HuH-7.5 (cell line): ENCODE measurements around the gene STARD10.
"Not testable (repeated sequence)": the region's sequence is repeated elsewhere in the genome, so short reads cannot be mapped to it uniquely, and the experiment has no call there.

Experiments used
- DNase-seq: peaks from one replicate; pipeline ENCODE4 v3.0.0; 2011; ENCODE audit warnings: low spot score

Gene STARD10

DNA sequence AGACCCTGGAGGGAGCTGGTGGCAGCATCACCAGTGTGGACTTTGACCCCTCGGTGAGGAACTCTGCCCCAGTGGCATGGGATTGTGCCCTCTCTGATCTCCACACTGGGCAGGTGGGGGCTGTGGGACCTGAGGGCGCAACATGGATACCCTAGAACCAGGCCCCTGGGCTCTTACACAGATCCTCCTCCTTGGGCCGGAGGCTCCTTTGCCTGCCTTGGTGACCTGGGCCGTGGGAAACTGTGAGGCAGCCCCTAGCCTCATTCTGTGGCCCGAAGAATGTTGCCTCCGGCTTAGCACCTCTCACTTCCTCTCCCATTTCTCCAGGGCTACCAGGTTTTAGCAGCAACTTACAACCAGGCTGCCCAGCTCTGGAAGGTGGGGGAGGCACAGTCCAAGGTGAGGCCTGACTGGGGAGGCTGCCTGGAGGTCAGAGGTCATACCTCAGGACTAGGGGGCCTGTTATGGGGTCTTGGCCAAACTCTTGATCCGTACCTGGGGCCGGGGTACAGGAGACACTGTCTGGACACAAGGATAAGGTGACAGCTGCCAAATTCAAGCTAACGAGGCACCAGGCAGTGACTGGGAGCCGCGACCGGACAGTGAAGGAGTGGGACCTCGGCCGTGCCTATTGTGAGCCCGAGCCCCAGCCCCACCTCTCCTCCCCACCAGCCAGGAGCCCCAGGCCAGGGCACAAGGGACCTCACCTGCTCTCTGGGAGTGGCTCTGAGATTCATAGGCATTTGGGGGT, 32.5 kb upstream of the STARD10 start:
- no peak for DNase-seq

DNA sequence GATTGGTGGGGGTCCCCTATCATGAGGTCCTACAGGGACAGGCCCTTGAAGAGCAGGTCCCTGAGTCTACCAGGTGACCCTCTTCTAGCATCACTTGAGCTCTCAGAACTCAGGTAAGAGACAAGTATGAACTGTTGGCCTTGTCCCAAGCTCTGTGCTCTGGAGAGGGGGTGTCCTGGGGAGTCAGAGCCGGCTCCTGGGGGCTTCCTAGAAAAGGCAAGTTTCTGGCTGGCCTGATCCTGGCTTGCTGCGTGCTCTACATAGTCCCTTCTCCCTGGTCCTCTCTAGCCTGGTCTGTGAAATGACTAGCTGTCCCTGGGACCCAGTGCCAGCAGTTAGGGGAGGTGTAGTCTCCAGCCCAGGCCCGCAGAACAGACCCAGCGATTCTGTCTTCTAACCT, 31.8 kb upstream of the STARD10 start:
- DNase-seq: no peak

DNA sequence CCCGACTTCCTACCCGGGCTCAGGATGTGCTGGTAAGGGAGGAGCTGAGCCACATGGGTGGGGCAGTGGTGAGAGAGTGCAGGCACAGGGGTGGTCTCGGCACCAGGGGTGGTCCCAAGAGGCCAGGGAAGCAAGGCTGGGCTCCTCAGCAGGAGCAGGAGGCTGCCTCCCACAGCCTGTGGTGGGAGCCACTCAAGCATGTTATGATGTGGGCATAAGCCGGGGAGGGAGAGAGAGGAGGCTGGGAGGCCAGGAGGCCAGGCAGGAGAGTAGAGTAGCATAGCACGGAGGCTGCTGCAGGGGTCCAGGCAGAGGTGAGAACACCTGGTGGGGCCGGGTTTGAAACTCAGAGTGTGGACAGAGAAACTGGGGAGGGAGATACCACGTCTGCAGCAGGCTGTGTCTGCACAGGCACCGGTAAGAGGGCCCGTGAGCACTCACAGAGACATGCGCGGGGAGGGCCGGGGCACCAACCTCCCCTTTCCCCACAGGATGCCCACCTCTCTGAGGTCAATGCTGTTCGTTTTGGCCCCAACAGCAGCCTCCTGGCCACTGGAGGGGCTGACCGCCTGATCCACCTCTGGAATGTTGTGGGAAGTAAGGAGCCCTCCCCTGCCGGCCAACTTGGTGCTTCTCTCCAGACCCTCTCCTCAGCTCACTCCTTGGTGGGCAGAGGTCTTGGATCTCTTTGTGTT, 31.1 kb upstream of the STARD10 start:
- no peak for DNase-seq

DNA sequence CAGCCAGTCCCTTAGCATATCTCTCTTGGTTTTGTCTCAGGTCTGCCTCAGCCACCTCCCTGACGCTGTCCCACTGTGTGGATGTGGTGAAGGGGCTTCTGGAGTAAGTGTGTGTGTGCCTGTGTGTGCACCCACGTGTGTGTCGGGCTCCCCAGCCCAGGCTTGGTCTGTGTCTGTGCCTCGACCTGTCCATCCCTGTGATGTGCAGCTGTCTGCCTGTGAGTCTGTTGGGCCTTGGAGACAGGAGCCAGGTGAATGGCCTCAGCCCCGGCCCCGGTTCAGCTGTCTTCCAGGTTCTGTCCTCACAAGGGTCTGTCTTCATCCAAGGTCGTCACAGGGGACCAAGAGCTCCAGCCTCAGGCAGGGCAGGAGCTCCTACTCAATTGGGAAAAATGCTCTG, 30.2 kb upstream of the STARD10 start:
- no peak for DNase-seq

DNA sequence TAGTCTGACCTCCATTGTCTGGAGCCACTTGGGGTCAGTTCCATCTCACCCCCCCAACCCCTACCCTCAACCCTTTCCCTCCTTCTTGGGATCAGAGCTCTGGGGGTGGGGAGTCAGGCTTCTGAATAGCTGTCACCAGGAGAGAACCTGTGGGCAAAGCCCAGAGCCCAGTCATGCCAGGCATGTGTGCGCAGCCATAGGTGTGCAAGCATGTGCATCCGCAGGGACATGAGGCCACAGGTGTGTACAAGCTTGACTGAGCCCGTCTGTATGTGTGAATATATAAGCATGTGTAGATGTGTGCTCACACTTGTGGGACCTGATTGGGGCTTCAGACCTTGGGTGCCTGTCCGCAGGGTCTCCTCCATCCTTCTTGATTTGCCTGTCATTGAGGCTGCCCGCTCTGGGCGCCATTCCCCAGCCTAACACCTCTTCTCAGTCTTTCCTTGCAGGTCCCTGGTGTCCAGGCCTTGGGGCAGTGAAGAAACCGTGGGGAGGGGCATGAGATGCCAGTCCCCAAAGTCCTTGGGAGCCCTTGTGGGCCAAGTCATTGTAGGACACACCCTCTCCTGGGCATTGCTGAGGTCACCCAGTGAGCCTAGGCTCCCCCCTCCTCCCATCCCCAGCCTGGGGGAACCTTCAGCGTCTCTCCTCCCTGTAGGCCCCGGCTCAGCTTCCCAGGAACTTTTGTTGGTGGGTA, 29.4 kb upstream of the STARD10 start:
- no peak for DNase-seq

DNA sequence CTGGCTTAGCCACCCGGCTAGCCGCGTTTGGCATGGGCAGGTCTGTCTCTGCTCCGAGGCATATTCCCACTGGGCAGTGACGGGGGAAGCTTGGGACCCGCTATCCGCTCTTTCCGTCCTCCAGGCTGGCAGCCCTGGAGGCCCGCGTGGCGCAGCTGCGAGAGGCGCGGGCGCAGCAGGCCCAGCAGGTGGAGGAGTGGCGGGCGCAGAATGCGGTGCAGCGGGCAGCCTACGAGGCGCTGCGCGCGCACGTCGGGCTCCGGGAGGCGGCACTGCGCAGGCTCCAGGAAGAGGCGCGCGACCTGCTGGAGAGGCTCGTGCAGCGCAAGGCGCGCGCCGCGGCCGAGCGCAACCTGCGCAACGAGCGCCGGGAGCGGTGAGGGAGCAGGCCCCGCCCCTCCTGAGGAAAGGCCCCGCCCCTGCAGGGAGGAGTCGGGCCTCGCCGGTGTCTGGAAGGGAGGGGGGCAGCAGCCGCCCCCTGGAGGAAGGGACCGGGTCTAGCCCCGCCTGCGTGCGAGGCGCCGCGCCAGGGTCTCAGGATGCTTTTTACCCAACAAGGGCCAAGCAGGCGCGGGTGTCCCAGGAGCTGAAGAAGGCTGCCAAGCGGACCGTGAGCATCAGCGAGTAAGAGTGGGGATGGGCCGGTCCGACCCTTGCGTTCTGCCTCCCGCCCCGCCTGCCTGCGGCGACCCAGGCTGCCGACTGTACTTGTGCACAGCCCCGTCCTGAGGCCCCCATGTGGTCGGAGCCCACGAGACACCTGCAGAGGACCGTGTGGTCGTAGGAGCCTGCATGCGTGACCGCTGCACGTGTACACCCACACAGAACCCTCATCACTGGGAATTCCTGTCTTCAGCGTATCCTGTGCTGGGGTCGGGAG, 28.3 kb upstream of the STARD10 start:
- no peak for DNase-seq

DNA sequence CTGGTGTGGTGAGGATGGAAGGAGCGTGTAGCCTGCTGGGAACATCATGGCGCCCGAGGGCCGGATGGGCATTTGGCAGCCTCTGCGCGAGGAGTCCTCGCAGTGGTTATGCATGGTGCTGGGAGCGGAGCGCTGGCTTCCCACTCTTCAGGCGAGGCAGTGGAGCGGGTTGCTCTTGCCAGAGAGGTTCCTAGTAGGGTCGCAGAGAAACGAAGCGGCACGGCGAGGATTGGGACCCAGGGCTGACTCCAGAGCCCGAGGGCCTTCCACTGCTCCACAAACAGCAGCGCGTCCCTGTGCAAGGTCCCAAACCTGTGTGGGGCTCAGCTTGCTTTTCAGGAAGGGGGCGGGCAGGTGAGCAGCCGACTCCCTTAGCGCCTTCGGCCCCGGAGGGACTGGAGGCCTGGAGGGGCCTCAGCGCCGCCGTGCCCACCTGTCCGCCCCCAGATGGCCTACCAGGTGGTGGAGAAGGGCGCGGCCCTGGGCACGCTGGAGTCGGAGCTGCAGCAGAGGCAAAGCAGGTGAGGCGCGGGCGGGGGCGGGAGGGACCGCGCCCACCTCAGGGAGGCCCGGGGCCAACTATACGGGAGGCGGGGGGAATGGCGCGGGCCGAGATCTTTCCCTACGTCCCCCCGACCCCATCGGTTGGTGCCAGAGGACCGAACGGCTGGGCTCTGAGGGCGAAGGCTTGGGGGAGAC, 27.5 kb upstream of the STARD10 start:
- DNase-seq: no peak

DNA sequence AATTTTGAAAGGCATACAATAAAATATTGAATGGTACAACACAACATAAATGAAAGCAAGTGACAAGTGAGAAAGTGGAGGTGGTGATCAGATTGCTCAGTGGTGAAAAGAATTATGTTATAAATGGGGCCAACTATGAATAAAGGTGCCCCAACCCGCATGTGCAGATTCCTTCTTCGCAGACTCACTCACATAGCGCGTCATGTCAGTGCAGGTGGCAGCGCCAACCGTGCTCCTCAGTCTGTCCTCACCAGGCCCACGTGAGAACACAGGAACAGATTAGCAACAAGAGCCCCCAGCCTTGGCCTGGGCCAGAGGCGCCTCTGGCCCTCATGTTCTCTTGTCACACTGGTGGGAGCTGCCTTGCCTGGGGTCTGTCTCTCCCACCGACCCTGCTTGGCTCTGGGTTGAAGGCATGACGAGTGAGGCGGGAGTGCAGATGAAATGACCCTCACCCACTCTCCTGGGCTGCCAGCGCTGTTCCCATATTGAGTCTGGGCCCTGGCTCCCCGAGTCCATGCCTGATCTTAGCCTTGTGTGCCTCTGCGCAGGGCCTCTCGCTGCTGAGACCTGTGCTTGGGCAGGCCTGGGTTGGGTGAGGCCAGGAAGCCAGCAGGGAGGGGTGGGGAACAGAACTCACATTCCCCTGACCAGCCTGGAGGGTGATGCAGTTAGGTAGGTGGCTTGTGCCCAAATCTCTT, 26.7 kb upstream of the STARD10 start:
- no peak for DNase-seq

DNA sequence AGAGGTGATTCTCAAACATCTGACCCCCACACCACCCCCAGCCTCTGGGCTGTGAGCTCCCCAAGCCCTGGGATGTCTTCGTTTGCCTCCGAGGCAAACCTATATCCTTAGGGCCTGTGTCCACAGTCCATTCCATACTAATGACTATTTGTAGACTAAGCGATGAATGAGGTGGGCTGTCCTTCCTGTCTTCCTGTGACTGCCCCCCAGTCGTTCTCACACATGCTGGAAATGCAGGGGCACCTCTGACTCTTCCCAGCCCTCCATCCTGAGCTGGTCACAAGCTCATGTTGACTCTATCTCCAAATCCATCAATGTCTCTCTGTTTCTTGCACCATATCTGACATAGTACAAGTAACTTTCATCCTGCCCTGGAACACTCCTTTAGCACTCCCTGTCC, 25.1 kb upstream of the STARD10 start:
- DNase-seq: no peak

DNA sequence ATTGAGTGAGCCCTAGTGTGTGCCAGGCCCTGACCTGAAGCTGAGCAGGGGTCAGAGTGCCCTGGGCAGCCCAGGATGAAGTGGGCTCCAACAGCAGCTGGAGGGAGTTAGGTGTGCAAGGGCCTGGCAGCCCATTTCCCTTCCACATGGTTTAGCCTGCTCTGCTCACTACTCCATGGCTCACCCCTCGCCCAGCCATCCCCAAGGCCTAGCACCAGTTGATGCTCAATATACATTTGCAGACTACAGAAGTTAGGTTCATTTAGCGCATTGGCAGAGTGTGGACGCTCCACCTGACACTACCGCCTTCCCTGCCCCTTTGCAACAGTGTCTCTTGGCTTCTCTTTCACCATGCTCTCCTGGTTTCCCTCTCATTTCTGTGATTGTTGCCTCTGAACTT, 24.1 kb upstream of the STARD10 start:
- no peak for DNase-seq

DNA sequence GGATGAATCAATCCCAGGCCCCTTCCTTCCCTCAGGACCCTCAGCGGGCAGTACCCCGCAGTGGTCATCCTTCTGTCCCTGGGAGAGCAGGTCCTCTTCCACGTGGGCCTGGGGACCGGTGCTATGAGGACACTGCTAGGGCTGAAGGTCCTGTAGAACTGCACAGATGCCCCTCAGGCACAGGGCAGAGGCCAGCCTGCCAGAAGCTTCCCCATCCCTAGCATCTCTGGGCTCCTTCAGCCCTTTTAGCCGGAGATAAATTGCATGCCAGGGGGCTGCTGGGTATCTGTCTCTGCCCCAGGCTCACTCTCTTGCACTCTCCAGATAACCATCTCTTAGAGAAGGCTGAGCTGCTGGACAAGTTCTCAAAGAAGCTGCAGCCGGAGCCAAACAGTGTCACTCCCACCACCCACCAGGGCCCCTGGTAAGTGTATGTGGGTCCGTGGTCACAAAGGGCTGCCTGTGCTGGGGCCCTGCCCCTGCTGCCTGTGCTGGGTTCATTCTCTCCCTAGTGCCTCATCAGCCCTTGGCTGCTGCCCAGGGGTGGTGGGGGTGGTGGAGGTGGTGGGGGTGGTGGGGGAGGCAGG, 22.6 kb upstream of the STARD10 start:
- DNase-seq: no peak

DNA sequence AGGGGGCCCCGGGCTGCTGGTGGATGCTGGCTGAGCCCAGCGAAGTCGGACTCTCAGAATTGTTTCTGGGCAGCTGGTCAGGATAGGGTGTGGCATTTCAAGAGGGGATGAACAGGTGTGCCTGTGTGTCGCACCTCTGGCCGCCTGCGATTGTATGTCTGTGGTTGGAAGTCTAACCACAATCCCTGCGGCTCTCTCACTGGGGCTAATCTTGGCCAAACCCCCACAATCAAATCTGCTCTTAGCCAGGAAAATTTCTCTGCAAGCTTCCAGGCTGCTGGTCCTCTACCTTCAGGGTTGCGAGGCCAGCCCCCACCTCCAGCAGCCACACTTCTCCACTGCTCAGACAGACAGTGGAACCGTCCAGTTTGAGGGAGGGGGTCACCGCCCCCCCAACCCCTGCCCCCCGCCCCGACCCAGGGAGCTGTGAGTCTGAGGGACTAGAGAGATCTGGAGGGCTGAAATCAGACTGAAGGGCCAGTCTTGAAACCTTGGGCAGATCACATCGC, 21.3 kb upstream of the STARD10 start:
- no peak for DNase-seq

DNA sequence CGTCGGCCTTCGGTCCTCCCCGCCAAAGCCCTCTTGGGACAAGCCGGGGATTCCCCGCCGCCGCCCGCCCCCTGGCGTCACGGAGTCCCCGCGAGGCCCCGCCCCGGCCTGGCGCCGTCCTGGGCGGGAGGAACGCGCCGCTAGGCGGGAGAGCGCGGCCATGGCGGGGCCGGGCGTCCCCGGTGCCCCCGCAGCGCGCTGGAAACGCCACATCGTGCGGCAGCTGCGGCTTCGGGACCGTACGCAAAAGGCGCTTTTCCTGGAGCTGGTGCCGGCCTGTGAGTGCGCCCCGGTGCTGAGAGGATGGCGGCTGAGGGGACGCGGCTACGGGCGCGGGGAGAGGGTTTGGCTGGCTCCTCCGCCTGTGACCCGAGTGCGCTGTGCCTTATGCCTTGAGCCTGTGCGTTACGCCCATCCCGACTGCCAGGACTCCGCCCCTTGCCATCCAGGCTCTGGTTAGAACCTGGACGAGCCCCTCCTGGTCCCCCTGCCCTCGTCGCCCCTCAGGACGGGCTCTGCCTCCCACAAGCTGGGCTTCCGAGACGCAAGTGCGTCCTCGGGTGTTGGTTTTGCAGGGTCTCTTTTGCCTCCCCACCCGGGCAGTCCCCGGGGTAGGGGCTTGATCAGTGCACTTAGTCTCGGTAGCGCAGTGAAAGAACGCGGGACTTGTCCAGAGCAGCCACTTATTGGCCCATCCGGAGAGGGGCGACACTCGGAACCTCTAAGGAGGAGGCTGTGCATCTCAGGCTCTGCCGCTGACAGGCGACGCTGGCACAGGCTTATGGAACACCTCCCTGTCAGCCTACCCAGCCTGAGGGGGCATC, 20.7 kb upstream of the STARD10 start, which contains the start of gene ATG16L2:
ATG16L2 (plus strand) TSS at position 126 of the 824 bp plus-strand sequence; CDS start at position 161, 35 bp downstream.
- DNase-seq: peak; percentile 92

DNA sequence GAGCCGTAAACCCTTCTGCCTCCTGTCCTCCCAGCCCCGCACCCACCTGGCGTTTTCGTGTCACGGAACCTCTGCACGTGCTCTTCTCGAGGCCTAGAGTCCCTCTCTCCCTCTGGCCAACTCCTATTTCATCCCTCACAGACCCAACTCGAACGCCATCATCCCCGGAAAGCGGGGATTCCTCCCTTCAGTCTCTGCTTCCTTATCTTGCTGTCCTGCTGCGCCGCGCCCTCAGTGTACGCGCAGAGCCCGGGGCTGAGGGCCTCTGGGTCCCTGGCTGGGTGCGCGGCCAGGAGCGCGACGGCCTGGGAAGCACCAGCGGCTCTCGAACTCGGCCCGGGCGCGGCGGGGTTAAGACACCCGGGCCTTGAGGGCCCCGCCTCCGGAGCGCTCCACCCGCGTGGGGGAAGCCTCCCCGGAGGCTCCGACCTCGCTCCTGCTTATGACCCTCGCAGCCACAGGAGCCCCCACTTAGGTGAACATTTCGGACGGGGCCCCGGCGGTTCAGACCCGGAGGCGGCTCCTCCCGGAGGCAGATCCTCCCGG, 20.0 kb upstream of the STARD10 start:
- DNase-seq: peak; percentile 80

DNA sequence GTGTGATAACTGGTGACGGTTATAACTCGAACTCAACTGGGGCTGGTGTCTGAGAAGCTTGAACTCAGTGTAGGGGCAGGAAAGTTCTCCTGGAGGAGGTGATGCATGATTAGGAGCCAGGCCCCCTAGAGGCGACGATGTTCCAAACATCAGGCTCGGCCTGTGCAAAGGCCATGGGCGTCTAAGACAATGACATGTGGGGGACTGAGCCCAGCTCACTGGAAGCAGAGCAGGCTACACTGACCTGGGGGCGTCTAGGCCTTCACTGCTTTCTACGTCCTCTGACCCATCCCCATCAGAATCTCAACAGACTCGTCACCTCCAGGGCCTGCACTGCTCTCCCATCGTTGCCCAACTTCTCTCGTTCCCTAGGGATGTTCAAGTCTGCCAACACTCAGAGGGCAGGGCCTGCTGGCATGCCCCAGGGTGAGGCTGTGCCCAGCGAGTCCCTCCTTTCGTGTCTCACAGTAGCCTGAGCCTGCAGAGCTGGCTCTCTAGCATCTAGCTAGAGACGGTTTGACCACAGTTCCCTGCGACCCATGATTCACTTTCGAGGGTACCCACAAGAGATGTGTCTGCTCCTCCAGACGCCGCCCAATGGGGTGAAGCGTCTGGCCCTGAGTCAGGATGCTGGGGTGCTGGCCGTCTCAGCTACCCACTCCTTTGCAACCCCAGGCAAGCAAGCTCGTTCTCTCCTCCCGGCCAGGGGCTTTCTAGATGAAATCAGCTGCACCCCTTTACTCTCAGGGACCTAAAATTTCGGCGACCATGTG, 19.3 kb upstream of the STARD10 start:
- peak; percentile 67 for DNase-seq

DNA sequence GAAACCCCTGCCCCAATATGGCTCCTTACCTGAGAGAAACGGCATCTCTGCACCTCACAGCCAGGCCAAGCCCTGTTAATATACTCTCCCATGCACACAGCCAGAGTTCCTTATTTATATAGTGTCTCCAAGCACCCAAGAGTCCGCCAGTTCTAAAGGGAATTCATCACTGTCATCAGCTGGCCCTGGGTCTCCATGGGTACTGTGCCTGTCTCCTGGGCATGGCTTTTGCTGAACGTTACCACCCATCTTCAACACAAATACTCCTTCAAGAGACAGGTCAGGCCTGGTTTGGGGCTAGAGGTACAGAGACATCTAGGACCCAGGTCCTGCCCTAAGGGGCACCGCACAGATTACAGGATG, 18.7 kb upstream of the STARD10 start:
- DNase-seq: no peak

DNA sequence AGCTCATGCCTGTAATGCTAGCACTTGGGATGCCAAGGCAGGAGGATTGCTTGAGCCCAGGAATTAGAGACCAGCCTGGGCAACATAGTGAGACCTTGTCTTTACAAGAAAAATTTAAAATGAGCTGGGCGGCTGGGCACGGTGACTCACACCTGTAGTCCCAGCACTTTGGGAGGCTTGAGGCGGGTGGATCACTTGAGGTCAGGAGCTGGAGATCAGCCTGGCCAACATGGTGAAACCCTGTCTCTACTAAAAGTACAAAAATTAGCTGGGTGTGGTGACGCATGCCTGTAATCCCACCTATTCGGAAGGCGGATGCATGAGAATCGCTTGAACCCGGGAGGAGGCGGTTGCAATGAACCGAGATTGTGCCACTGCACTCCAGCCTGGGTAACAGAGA, 17.8 kb upstream of the STARD10 start:
- DNase-seq: not testable (repeated sequence)

DNA sequence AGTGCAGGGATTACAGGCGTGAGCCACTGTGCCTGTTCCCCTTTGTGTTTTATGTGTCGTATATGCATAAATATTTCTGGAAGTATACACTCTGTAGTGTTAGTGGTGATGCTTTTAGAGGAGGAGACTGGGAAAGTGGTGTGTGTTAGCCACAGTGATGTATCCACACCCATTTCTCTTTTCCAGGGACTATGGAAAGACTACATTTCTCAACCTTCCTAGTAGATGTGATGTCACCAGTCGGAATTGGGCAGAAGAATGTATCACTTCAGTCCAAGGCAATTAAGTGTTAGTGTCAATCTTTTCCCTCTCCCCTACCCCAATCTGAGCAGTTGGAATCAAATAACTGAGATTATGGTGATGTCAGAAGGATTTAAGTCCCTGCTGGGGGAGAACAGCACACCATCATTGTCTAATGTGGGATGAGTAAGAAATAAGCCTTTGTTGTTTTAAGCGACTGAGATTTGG, 14.5 kb upstream of the STARD10 start:
- no peak for DNase-seq
